NCI-H1092 (cell line): Measurements from ENCODE around the gene SSTR1.

ENCODE experiments used
- DNase-seq: peaks from one replicate; lab custom pipeline; 2025; lab: John Stamatoyannopoulos, UW

Gene SSTR1

DNA sequence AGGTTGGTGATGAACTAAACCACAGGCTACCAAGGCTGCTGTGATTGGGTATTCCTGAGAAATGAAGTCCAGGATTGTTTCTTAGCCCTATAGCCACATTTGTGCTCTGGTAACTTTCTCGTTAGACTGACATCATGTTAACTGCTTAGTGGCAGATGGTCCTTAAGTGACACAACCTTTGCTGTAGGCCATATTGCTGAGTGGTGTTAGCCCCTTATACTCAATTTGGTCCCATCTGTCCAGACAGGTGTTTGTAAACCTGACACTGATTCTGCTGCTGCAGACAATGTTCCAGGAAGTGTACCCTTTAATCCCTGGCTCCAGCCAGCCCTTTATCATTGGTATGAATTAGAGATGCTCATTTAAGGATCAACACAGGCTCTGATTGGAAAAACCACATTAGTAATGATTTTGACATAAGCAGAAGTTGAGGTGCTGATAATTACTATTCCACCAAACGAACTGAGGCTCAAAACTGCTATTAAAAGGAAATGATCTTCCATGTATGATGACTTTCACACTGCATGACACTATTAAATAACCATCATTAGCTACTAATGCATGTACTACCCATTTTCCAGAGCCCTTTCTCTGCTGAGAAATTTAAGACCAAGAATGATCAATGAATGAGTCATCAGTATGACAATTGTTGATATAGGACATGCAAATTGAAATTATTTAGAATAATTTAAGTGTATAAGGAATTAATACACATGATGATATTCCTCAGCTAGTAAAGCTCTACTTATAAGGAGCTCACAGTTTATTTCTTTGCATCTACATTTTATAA lies 3.6 kb upstream of the SSTR1 start:
- no peak for DNase-seq

DNA sequence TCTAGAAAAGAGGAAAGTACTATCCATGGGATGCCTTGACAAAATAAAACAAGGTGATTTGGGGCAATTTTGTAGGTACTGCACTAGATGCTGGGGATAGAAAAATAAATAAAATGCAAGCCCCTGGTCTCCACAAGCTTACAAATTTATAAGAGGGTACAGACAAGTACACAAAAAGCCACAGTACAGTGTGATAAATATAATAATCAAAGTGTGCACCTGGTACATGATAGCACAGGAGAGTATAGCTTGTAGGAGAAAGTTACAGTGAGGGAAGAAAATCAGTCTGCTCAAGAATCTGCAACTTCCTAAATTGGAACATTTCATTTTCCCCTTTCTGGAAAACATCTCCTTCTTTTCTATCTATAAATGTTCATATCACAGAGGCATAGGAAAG lies 3.0 kb upstream of the SSTR1 start:
- DNase-seq = no peak

- DNase-seq = no peak
These were observed 2.4 kb upstream of the SSTR1 start for GRCh38 chr14:38205119-38205813.

GRCh38 chr14:38205949-38206665 lies 1.6 kb upstream of the SSTR1 start:
- no peak for DNase-seq

DNA sequence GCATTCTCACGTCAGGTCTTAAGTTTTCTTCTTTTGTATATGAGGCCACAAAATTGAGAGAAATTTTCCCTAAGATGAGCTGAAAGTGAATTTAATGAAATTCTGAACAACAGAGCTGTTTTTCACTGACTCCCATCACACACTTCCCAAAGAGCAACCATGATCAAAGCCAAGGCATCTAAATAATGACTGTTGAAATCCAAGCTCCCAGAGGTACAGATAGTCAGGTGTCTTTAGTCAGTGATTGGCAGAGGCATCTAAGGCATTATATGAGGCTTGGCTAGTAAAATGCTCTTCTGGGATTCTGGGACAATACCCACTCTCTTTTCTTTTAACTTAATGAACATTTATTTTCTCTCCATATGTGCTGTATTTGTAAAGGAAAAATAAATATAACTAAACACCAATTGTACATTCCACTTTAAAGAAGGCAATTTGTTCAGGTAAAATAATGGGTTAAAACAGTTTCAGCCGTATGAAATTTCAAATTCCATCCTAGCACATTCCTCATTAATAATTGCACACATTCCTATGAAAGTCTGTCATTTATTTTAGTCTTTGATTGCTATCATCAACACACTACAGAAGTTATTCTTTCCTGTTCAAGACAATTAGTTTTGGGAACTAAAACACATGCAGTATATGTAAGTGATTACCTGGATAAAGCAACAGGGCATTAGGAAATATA lies 871 bp upstream of the SSTR1 start:
- DNase-seq = no peak

- no peak for DNase-seq
These were observed 348 bp upstream of the SSTR1 start for GRCh38 chr14:38207377-38207735.

DNA sequence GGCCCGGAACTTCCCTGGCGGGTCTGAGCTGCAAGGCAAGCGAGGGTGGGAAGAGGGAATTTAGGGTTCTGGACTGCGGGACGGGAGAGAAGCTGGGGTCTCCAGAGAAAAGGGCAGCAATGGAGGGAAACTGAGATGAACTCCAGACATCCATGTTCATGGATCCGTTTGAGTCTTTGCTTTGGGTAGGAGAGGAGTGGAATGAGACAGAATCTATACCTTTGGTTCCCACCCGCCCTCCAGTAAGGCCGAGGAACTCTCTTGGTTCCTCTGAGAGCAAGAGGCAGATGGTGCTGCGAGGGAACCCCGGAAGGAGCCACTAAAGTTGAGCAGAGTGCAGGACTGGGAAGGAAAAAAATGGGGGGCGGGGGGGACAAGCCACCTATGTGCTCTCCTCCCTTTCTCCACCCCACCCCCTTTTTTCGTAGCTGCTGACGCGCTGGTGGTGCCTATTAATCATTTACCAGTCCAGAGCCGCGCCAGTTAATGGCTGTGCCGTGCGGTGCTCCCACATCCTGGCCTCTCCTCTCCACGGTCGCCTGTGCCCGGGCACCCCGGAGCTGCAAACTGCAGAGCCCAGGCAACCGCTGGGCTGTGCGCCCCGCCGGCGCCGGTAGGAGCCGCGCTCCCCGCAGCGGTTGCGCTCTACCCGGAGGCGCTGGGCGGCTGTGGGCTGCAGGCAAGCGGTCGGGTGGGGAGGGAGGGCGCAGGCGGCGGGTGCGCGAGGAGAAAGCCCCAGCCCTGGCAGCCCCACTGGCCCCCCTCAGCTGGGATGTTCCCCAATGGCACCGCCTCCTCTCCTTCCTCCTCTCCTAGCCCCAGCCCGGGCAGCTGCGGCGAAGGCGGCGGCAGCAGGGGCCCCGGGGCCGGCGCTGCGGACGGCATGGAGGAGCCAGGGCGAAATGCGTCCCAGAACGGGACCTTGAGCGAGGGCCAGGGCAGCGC lies 1.2 kb downstream of the SSTR1 start:
- DNase-seq = peak; percentile 66

DNA sequence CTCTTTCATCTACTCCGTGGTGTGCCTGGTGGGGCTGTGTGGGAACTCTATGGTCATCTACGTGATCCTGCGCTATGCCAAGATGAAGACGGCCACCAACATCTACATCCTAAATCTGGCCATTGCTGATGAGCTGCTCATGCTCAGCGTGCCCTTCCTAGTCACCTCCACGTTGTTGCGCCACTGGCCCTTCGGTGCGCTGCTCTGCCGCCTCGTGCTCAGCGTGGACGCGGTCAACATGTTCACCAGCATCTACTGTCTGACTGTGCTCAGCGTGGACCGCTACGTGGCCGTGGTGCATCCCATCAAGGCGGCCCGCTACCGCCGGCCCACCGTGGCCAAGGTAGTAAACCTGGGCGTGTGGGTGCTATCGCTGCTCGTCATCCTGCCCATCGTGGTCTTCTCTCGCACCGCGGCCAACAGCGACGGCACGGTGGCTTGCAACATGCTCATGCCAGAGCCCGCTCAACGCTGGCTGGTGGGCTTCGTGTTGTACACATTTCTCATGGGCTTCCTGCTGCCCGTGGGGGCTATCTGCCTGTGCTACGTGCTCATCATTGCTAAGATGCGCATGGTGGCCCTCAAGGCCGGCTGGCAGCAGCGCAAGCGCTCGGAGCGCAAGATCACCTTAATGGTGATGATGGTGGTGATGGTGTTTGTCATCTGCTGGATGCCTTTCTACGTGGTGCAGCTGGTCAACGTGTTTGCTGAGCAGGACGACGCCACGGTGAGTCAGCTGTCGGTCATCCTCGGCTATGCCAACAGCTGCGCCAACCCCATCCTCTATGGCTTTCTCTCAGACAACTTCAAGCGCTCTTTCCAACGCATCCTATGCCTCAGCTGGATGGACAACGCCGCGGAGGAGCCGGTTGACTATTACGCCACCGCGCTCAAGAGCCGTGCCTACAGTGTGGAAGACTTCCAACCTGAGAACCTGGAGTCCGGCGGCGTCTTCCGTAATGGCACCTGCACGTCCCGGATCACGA lies 2.2 kb downstream of the SSTR1 start:
- DNase-seq = no peak

GRCh38 chr14:38210587-38211216 lies 3.0 kb downstream of the SSTR1 start:
- no peak for DNase-seq

GRCh38 chr14:38211255-38211735 lies 3.6 kb downstream of the SSTR1 start:
- DNase-seq = no peak

GRCh38 chr14:38212111-38212510 lies 4.4 kb downstream of the SSTR1 start:
- DNase-seq = no peak

GRCh38 chr14:38213001-38213400 lies 5.3 kb downstream of the SSTR1 start:
- DNase-seq = no peak

- DNase-seq = no peak
These were observed 9.8 kb downstream of the SSTR1 start for GRCh38 chr14:38217553-38217952.

GRCh38 chr14:38221077-38221476 lies 13.4 kb downstream of the SSTR1 start:
- no peak for DNase-seq

DNA sequence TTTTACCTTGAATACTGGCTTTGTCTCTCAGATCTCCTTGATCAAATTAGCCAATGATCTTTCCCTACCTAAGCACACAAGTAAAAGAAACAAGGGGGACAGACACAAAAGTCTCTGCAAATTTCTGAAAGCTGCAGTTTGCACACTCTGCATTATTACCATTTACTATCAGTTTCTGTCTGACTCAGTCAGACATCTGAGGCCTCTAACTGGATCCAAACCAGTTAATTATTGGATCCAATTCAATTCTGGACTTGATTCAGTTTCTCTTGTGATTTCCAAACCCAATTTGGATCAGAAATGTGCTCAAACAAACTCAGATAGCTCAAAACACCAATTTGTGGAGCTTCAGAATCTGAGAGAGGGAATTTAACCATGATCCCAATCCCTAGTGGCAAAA lies 16.6 kb downstream of the SSTR1 start:
- DNase-seq = no peak

- DNase-seq = no peak
These were observed 18.2 kb downstream of the SSTR1 start for GRCh38 chr14:38225946-38226345.

DNA sequence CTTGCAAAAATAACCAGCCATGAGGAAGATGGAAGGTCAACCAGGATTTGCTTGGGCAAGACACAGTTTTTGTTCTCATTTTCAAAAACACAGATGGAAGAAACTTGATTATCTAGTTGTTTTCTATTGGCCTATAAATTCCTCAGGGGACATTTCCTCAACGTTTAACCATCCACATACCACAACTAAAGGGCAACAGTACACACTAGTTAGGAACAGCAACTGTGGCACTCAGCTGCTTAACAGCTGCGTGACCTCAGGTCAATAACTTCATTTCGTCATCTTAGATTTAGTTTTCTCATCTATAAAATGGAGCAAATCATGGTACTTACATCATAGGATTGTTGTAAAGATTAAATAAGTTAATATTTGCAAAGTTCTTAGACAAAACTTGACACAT lies 18.7 kb downstream of the SSTR1 start:
- no peak for DNase-seq

DNA sequence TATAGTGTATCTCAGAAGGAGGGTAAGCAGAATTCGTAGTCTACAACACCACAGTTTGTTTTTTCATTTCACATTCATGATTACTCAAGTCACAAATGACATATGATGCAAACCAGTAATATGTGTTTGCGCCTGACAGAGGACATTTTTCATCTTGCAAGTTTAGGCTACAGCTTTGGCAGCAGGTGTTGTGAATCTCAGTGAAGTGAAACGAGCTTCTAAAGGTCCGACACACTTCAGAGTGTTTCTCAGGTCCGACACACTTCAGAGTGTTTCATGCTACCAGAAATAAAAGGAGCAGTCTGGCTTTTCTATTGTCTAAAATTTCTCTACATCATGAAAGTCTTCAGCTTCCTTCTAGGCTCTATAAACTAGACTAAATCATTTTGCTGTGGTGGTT lies 25.5 kb downstream of the SSTR1 start:
- no peak for DNase-seq

GRCh38 chr14:38238332-38238731 lies 30.6 kb downstream of the SSTR1 start:
- no peak for DNase-seq
